ENCODE measurements around the gene GAN. TPM values are rescaled to one million over a fixed set of nuclear protein-coding genes. Genes with fewer than 3 reads are reported as not detected.

The GAN gene
- total RNA-seq, 4 donors from 2014 or later, result 12.9 to 15.7 (median 14.0) TPM

- no peak for TF ChIP-seq CTCF (IDR thresholded peaks at IDR 0.05)
- no peak for TF ChIP-seq POLR2A (IDR thresholded peaks at IDR 0.05)
- no peak for TF ChIP-seq EP300 (IDR thresholded peaks at IDR 0.05)
- no peak for TF ChIP-seq POLR2AphosphoS5 (IDR thresholded peaks at IDR 0.05)
- no peak for ATAC-seq
- Histone ChIP-seq H3K27ac (no peak overlapping the region), H3K4me1 (peaks cover 0 to 15% (median 0%) of the 10 kb centered on the region in 3 donors), H3K9me3 (no peaks in the 10 kb centered on the region), H3K36me3 (no peaks in the 10 kb centered on the region), H3K27me3 (no peaks in the 10 kb centered on the region), H3K4me3 (no peak overlapping the region)
- WGBS, 2 donors (ENCODE audit: low coverage in 1 of 2), result 78 to 82% methylated on average over 3 to 8 of the region's 9 CpGs
These were observed 93.7 kb downstream of the GAN start for GRCh38 chr16:81408409-81408950.

- TF ChIP-seq POLR2A (IDR thresholded peaks at IDR 0.05), result no peak
- TF ChIP-seq POLR2AphosphoS5 (IDR thresholded peaks at IDR 0.05), result no peak
- no peak for TF ChIP-seq CTCF (IDR thresholded peaks at IDR 0.05)
- TF ChIP-seq EP300 (IDR thresholded peaks at IDR 0.05), result no peak
- Histone ChIP-seq H3K4me3 (no peak overlapping the region), H3K36me3 (no peaks in the 10 kb centered on the region), H3K27ac (no peak overlapping the region), H3K4me1 (peaks cover 0 to 9% (median 0%) of the 10 kb centered on the region in 3 donors), H3K27me3 (no peaks in the 10 kb centered on the region), H3K9me3 (no peaks in the 10 kb centered on the region)
- ATAC-seq, result no peak
- WGBS, 2 donors (ENCODE audit: low coverage in 1 of 2), result 80 to 100% methylated on average over 1 to 5 of the region's 13 CpGs
These were observed 94.3 kb downstream of the GAN start for GRCh38 chr16:81409016-81409556.

- Histone ChIP-seq H3K4me1 (peaks cover 0 to 6% (median 0%) of the 10 kb centered on the region in 3 donors), H3K27me3 (peaks cover under 1% of the 10 kb centered on the region), H3K4me3 (no peak overlapping the region), H3K36me3 (no peaks in the 10 kb centered on the region), H3K27ac (no peak overlapping the region), H3K9me3 (no peaks in the 10 kb centered on the region)
- no peak for TF ChIP-seq POLR2A (IDR thresholded peaks at IDR 0.05)
- no peak for TF ChIP-seq CTCF (IDR thresholded peaks at IDR 0.05)
- TF ChIP-seq EP300 (IDR thresholded peaks at IDR 0.05), result no peak
- TF ChIP-seq POLR2AphosphoS5 (IDR thresholded peaks at IDR 0.05), result no peak
- 51 to 88% methylated on average over 3 to 8 of the region's 10 CpGs for WGBS, 2 donors (ENCODE audit: low coverage in 1 of 2)
- ATAC-seq, result no peak
These were observed 96.0 kb downstream of the GAN start for GRCh38 chr16:81410643-81411293.

DNA sequence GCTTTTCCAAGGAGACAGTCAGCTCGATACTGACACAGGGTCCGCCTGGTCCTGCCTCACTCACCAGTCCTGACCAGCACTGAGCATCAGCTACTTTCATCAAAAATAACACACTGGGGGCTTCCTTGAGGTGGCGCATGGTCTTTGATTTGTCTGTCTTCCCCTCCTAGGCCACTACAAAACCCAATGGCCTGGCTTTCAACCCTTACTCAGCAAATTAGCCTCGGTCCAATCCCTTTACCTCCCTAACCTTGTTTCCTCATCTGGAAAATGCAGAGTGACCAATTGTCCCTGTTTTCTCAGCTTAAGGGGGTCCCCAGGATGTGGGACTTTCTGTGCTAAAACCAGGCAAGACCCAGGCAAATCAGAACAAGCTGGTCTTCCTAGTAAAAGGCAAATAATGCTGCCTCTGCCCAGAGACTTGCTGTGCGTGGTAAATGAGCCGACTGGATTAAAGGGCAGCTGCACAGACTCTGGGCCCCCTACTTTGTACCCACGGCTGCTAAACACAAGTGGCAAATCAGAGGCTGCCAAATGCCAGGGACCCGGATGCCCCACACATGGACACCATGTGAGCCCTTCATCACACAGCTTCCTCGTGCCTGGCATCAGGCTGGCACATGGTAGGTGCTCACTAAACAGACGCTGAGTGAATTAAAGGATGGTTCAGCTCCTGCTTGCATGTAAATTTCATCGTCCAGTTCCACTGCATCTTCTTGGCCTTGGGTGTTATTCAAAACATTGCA lies 98.7 kb downstream of the GAN start:
- Histone ChIP-seq H3K4me1 (peaks cover 0 to 6% (median 0%) of the 10 kb centered on the region in 3 donors), H3K4me3 (no peak overlapping the region), H3K36me3 (no peaks in the 10 kb centered on the region), H3K27ac (no peak overlapping the region), H3K9me3 (no peaks in the 10 kb centered on the region), H3K27me3 (peaks cover 14% of the 10 kb centered on the region)
- TF ChIP-seq POLR2AphosphoS5 (IDR thresholded peaks at IDR 0.05), result no peak
- TF ChIP-seq CTCF (IDR thresholded peaks at IDR 0.05), result no peak
- TF ChIP-seq EP300 (IDR thresholded peaks at IDR 0.05), result no peak
- WGBS, 2 donors (ENCODE audit: low coverage in 1 of 2), result 89 to 95% methylated on average over 6 to 7 of the region's 11 CpGs
- ATAC-seq, result no peak

All from gastroesophageal sphincter (tissue), 4 donors.